GM19395 (cell line): ENCODE data around the gene OR9Q1.

ENCODE experiments used
- ATAC-seq: cut with Tn5 transposase; IDR thresholded peaks from one replicate; pipeline ENCODE4 v1.9.1; 2021; ENCODE audit warnings: mild to moderate bottlenecking, moderate library complexity; ENCODE audit not compliant: unreplicated experiment

Gene OR9Q1

GRCh38 chr11:58227956-58228615 is 204.4 kb downstream of the OR9Q1 start:
- ATAC-seq = no peak
